GM21390 (cell line): ENCODE data around the gene SEC22C.
"Not testable (repeated sequence)": the region's sequence is repeated elsewhere in the genome, so short reads cannot be mapped to it uniquely, and the experiment has no call there.

ENCODE experiments used
- ATAC-seq: cut with Tn5 transposase; IDR thresholded peaks from one replicate; pipeline ENCODE4 v1.9.1; 2021; ENCODE audit not compliant: unreplicated experiment

Gene SEC22C

GRCh38 chr3:42581709-42582473, at the start of gene SEC22C:
TSS of gene SEC22C (minus strand) at chr3:42581967. CDS start at chr3:42569046, 12,921 bp downstream.
- ATAC-seq: peak; percentile 89

- ATAC-seq: no peak
Observed at GRCh38 chr3:42613462-42613861, 31.7 kb upstream of the SEC22C start.

- ATAC-seq: no peak
Observed at GRCh38 chr3:42612928-42613327, 31.2 kb upstream of the SEC22C start.

- no peak for ATAC-seq
Observed at GRCh38 chr3:42612217-42612616, 30.4 kb upstream of the SEC22C start.

GRCh38 chr3:42610976-42611375, 29.2 kb upstream of the SEC22C start:
- no peak for ATAC-seq

- no peak for ATAC-seq
Observed at GRCh38 chr3:42608581-42608980, 26.8 kb upstream of the SEC22C start.

GRCh38 chr3:42605546-42606173, 23.9 kb upstream of the SEC22C start:
- no peak for ATAC-seq

- no peak for ATAC-seq
Observed at GRCh38 chr3:42602961-42603360, 21.2 kb upstream of the SEC22C start.

GRCh38 chr3:42601896-42602581, 20.3 kb upstream of the SEC22C start:
- ATAC-seq: no peak

- ATAC-seq: peak; percentile 25
Observed at GRCh38 chr3:42600958-42601675, 19.4 kb upstream of the SEC22C start.

GRCh38 chr3:42600111-42600957, 18.6 kb upstream of the SEC22C start, which contains the start of gene NKTR:
TSS of gene NKTR (plus strand) at chr3:42600686. CDS start at chr3:42601007, 321 bp downstream.
- peak; percentile 86 for ATAC-seq

GRCh38 chr3:42597098-42597497, 15.3 kb upstream of the SEC22C start:
- ATAC-seq: not testable (repeated sequence)

- no peak for ATAC-seq
Observed at GRCh38 chr3:42595682-42596081, 13.9 kb upstream of the SEC22C start.

GRCh38 chr3:42593635-42594034, 11.9 kb upstream of the SEC22C start:
- ATAC-seq: no peak

- ATAC-seq: no peak
Observed at GRCh38 chr3:42591811-42592210, 10.0 kb upstream of the SEC22C start.

GRCh38 chr3:42590989-42591756, 9.4 kb upstream of the SEC22C start:
- ATAC-seq: no peak

- no peak for ATAC-seq
Observed at GRCh38 chr3:42589382-42590109, 7.8 kb upstream of the SEC22C start.

GRCh38 chr3:42588625-42589024, 6.9 kb upstream of the SEC22C start:
- ATAC-seq: no peak
